Endothelial cell of umbilical vein (primary cell): Measurements from ENCODE around the gene SLC8A2. TPM values are rescaled to one million over a fixed set of nuclear protein-coding genes. Genes with fewer than 3 reads are reported as not detected.

Experiments
- BruUV-seq: library from RNA; stranded (reverse); fragments of 400-500 nt; replicated peaks from 2 replicates; lab custom pipeline; 2021; lab: Mats Ljungman, UMichigan
- CTCF ChIA-PET: fragments of 300-600, 350-600 bp; sonication (Branson Sonifier 250); formaldehyde crosslinking; loops from one replicate; lab custom pipeline; 2021; ENCODE audit warnings: antibody characterized with exemption, inconsistent platforms; lab: Charles Lee
- POLR2A ChIA-PET: fragments of 300-600, 350-600 bp; sonication (Branson Sonifier 250); formaldehyde crosslinking; loops from one replicate; lab custom pipeline; 2021; ENCODE audit warnings: antibody characterized with exemption, inconsistent platforms; lab: Charles Lee
- DNase-seq: peaks from one replicate; pipeline ENCODE4 v3.0.0-alpha.2; 2011; ENCODE audit warnings: low read depth, low spot score
- FAIRE-seq: peaks from 2 replicates; lab custom pipeline; 2011; peaks lifted over from hg19 to GRCh38; lab: Jason Lieb, UNC
- H2AFZ ChIP-seq: 2 replicates; pipeline ENCODE4 v1.6.0; 2012; ENCODE audit warnings: low read depth, low read length, control low read depth, inconsistent platforms
- H3K27ac ChIP-seq: 2 replicates; pipeline ENCODE4 v1.5.1; 2011; ENCODE audit warnings: low read depth, mild to moderate bottlenecking, control low read depth, low read length, moderate library complexity; ENCODE audit not compliant: insufficient read depth
- H3K27me3 ChIP-seq, 2 experiments: 2 replicates each; pipeline versions ENCODE4 v1.6.0 to v1.6.1; 2011; ENCODE audit warnings: low read length in 2 of 2, mixed read lengths in 1 of 2; ENCODE audit not compliant: control insufficient read depth in 2 of 2, insufficient read depth in 2 of 2
- H3K36me3 ChIP-seq, 2 experiments: 2 replicates in 1 of 2; 3 replicates in 1 of 2; pipeline ENCODE4 v1.5.1; 2011; ENCODE audit warnings: low read length in 2 of 2, mild to moderate bottlenecking in 1 of 2, moderate library complexity in 1 of 2; ENCODE audit not compliant: control insufficient read depth in 2 of 2, insufficient read depth in 2 of 2; ENCODE audit errors: extremely low read depth in 1 of 2
- H3K4me1 ChIP-seq: 3 replicates; pipeline ENCODE4 v1.5.1; 2011; ENCODE audit warnings: mild to moderate bottlenecking, low read length; ENCODE audit not compliant: control insufficient read depth, insufficient read depth; ENCODE audit errors: extremely low read depth
- H3K4me2 ChIP-seq: 2 replicates; pipeline ENCODE4 v1.6.1; 2011; ENCODE audit warnings: low read length, control low read depth, mixed read lengths; ENCODE audit not compliant: insufficient read depth
- H3K4me3 ChIP-seq, 3 experiments: fragments of 200-600 bp in 1 of 3; sonication (generic), shearing (Covaris generic) in 1 of 3; replicated peaks in 1 of 3; 2 replicates each; pipeline ENCODE4 v1.5.1; 2011 to 2016; ENCODE audit warnings: control low read depth in 3 of 3, low read length in 3 of 3, mild to moderate bottlenecking in 2 of 3, inconsistent platforms in 1 of 3, low read depth in 1 of 3, moderate library complexity in 1 of 3; ENCODE audit not compliant: insufficient read depth in 1 of 3
- H3K79me2 ChIP-seq: 2 replicates; pipeline ENCODE4 v1.6.0; 2012; ENCODE audit warnings: low read length, inconsistent platforms; ENCODE audit not compliant: control insufficient read depth, insufficient read depth
- H3K9ac ChIP-seq: replicated peaks from 2 replicates; pipeline ENCODE3; 2011; ENCODE audit warnings: low read length, control low read depth; ENCODE audit not compliant: insufficient read depth; ENCODE audit errors: extremely low read depth
- H3K9me1 ChIP-seq: replicated peaks from 3 replicates; pipeline ENCODE4 v1.6.0; 2011; ENCODE audit warnings: mild to moderate bottlenecking, low read length; ENCODE audit not compliant: control insufficient read depth, insufficient read depth; ENCODE audit errors: extremely low read depth
- H3K9me3 ChIP-seq: replicated peaks from 2 replicates; pipeline ENCODE4 v1.5.1; 2012; ENCODE audit warnings: low read length, inconsistent platforms; ENCODE audit not compliant: control insufficient read depth, insufficient read depth
- H4K20me1 ChIP-seq: replicated peaks from 2 replicates; pipeline ENCODE3; 2011; ENCODE audit warnings: mild to moderate bottlenecking, low read length; ENCODE audit not compliant: control insufficient read depth, insufficient read depth; ENCODE audit errors: extremely low read depth
- EZH2 ChIP-seq: IDR thresholded peaks from 2 replicates; pipeline ENCODE4 v1.6.1; 2012; ENCODE audit warnings: borderline replicate concordance, low read depth, mild to moderate bottlenecking, moderate library complexity, low read length, inconsistent platforms; ENCODE audit not compliant: severe bottlenecking
- FOS ChIP-seq: IDR thresholded peaks from 2 replicates; pipeline ENCODE4 v1.6.1; 2011; ENCODE audit warnings: mild to moderate bottlenecking, low read length, moderate library complexity, borderline replicate concordance; ENCODE audit not compliant: insufficient read depth
- GATA2 ChIP-seq: IDR thresholded peaks from 2 replicates; pipeline ENCODE4 v1.7.0; 2011; ENCODE audit warnings: low read depth, mild to moderate bottlenecking, moderate library complexity, mixed read lengths, low read length; ENCODE audit not compliant: insufficient read length, insufficient read depth
- JUN ChIP-seq: IDR thresholded peaks from 2 replicates; pipeline ENCODE4 v1.6.1; 2011; ENCODE audit warnings: borderline replicate concordance, low read depth; ENCODE audit not compliant: insufficient read length, insufficient read depth
- MYC ChIP-seq: IDR thresholded peaks from one replicate; pipeline ENCODE4 v1.6.1; 2011; ENCODE audit warnings: mild to moderate bottlenecking, low read depth, low read length
- POLR2A ChIP-seq: IDR thresholded peaks from 2 replicates; pipeline ENCODE4 v1.6.1; 2012; ENCODE audit warnings: low read depth, mild to moderate bottlenecking, control low read depth, low read length
- POLR2AphosphoS5 ChIP-seq: IDR thresholded peaks from 2 replicates; pipeline ENCODE4 v1.6.1; 2012; ENCODE audit warnings: low read depth, mild to moderate bottlenecking, control low read depth, low read length, moderate library complexity; ENCODE audit not compliant: insufficient read depth
- dilution Hi-C: fragments of 300-500 bp; cut with MboI; formaldehyde crosslinking; loops from one replicate; pipeline ENCODE4 v1.15.0; 2019; ENCODE audit warnings: low sequenced_read_pairs; ENCODE audit not compliant: extremely low pct_ligation_motif_present
- intact Hi-C: fragments of 100-400 bp; cut with micrococcal nuclease; formaldehyde crosslinking; loops from one replicate; pipeline ENCODE4 v1.10.0; 2022
- polyA plus RNA-seq, 4 experiments: library from polyadenylated mRNA; depleted of rRNA in 3 of 4; stranded (reverse) in 3 of 4; unstranded in 1 of 4; fragments of >200 nt; gene quantifications; 2 replicates each; pipeline versions ENCODE4 v1.2.1 to v1.2.3, GENCODE V29; 2011 to 2012; ENCODE audit warnings: missing spikeins in 1 of 4
- total RNA-seq: library from RNA; stranded (reverse); gene quantifications from 2 replicates; pipeline ENCODE4 v1.2.3, GENCODE V29; 2021
- TF ChIP-seq, protein P1 (sequence below): IDR thresholded peaks from 2 replicates; pipeline ENCODE4 v1.6.1; 2011; ENCODE audit not compliant: insufficient read depth, insufficient read length
- TF ChIP-seq, protein P2 (sequence below), 2 donors: IDR thresholded peaks; 1 replicate in 1 of 2; 2 replicates in 1 of 2; pipeline ENCODE4 v1.5.1; 2011; ENCODE audit warnings: low read length in 2 of 2, mild to moderate bottlenecking in 2 of 2, moderate library complexity in 2 of 2, control low read depth in 1 of 2, inconsistent platforms in 1 of 2, low read depth in 1 of 2; ENCODE audit not compliant: insufficient read depth in 1 of 2; ENCODE audit errors: extremely low read depth in 1 of 2

The SLC8A2 gene
- total and polyA plus RNA-seq, 2 donors (not counting 3 experiments of a cell fraction or from before 2014, with no cell fraction given): not detected

GRCh38 chr19:47497050-47497766, 25.5 kb upstream of the SLC8A2 start:
- Histone ChIP-seq H3K79me2 (no peaks in the 10 kb centered on the region), H3K4me3 (no peak overlapping the region), H3K4me1 (no peaks in the 10 kb centered on the region), H3K9me3 (no peaks in the 10 kb centered on the region), H4K20me1 (no peaks in the 10 kb centered on the region), H3K4me2 (no peak overlapping the region), H3K27ac (no peak overlapping the region), H3K36me3 (peaks cover 3 to 44% of the 10 kb centered on the region in 2 experiments), H3K27me3 (no peaks in the 10 kb centered on the region), H2AFZ (no peak overlapping the region), H3K9ac (no peak overlapping the region), H3K9me1 (no peaks in the 10 kb centered on the region)
- intact Hi-C loops (no loop called here), dilution Hi-C loops (no loop called here)
- ChIA-PET POLR2A (no interaction called here), CTCF (interaction anchor here (0.8 kb wide), 1 partner anchor 18 kb away, joined by 4 read pairs; no protein-coding TSS in a partner anchor)
- TF ChIP-seq JUN: no peak
- TF ChIP-seq, protein P1, sequence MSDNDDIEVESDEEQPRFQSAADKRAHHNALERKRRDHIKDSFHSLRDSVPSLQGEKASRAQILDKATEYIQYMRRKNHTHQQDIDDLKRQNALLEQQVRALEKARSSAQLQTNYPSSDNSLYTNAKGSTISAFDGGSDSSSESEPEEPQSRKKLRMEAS: no peak
- TF ChIP-seq POLR2AphosphoS5: no peak
- no peak for TF ChIP-seq MYC
- no peak for TF ChIP-seq EZH2
- TF ChIP-seq POLR2A: no peak
- no peak for TF ChIP-seq GATA2
- TF ChIP-seq, protein P2, sequence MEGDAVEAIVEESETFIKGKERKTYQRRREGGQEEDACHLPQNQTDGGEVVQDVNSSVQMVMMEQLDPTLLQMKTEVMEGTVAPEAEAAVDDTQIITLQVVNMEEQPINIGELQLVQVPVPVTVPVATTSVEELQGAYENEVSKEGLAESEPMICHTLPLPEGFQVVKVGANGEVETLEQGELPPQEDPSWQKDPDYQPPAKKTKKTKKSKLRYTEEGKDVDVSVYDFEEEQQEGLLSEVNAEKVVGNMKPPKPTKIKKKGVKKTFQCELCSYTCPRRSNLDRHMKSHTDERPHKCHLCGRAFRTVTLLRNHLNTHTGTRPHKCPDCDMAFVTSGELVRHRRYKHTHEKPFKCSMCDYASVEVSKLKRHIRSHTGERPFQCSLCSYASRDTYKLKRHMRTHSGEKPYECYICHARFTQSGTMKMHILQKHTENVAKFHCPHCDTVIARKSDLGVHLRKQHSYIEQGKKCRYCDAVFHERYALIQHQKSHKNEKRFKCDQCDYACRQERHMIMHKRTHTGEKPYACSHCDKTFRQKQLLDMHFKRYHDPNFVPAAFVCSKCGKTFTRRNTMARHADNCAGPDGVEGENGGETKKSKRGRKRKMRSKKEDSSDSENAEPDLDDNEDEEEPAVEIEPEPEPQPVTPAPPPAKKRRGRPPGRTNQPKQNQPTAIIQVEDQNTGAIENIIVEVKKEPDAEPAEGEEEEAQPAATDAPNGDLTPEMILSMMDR (IDR thresholded peaks at IDR 0.05; ENCODE audit: extremely low read depth in 1 of 2, insufficient read depth in 1 of 2, low read depth in 1 of 2, low read length in 2 of 2): no peak
- no peak for TF ChIP-seq FOS
- no TSS peak for BruUV-seq
- no peak for FAIRE-seq
- no peak for DNase-seq
